Neural cell (in vitro differentiated cells): ENCODE results near the gene CBL. TPM values are rescaled to one million over a fixed set of nuclear protein-coding genes. Genes with fewer than 3 reads are reported as not detected.

Source experiments
- H2AFZ ChIP-seq: fragments of 200-600, 300-800 bp; sonication (generic), shearing (Covaris generic); 2 replicates; pipeline ENCODE4 v1.6.0; 2014; ENCODE audit warnings: low read depth, mild to moderate bottlenecking, antibody characterized with exemption, low read length, moderate library complexity
- H3F3A ChIP-seq: fragments of 200-600 bp; shearing (Covaris generic); 2 replicates; pipeline ENCODE4 v1.6.1; 2016; ENCODE audit warnings: mild to moderate bottlenecking, moderate library complexity, mixed read lengths, antibody characterized with exemption, low read length; ENCODE audit not compliant: insufficient read depth, poor library complexity, severe bottlenecking
- H3K27ac ChIP-seq: fragments of 200-600, 300-800 bp; sonication (generic), shearing (Covaris generic); 2 replicates; pipeline ENCODE4 v1.5.1; 2014; ENCODE audit warnings: mild to moderate bottlenecking, low read length, moderate library complexity
- H3K27me3 ChIP-seq: fragments of 300-800, 200-600 bp; sonication (generic), shearing (Covaris generic); 2 replicates; pipeline ENCODE4 v1.6.0; 2014; ENCODE audit warnings: mild to moderate bottlenecking, low read depth, low read length, moderate library complexity; ENCODE audit not compliant: insufficient read depth
- H3K36me3 ChIP-seq: fragments of 300-800, 200-600 bp; sonication (generic), shearing (Covaris generic); 2 replicates; pipeline ENCODE4 v1.5.1; 2014; ENCODE audit warnings: mild to moderate bottlenecking, antibody characterized with exemption, low read length, moderate library complexity; ENCODE audit not compliant: insufficient read depth
- H3K4me2 ChIP-seq: fragments of 300-800, 200-600 bp; sonication (generic), shearing (Covaris generic); 2 replicates; pipeline ENCODE4 v1.6.0; 2014; ENCODE audit warnings: mild to moderate bottlenecking, low read length
- H3K4me3 ChIP-seq: fragments of 300-800, 200-600 bp; sonication (generic), shearing (Covaris generic); 2 replicates; pipeline ENCODE4 v1.5.1; 2014; ENCODE audit warnings: mild to moderate bottlenecking, low read length, moderate library complexity
- H3K79me2 ChIP-seq: fragments of 200-600 bp; shearing (Covaris generic); replicated peaks from 2 replicates; pipeline ENCODE4 v1.6.0; 2014; ENCODE audit warnings: mild to moderate bottlenecking, low read length, moderate library complexity; ENCODE audit not compliant: insufficient read depth
- H3K9ac ChIP-seq: fragments of 300-800, 200-600 bp; sonication (generic), shearing (Covaris generic); 2 replicates; pipeline ENCODE4 v1.6.1; 2016; ENCODE audit warnings: mild to moderate bottlenecking, low read length, mixed read lengths
- H3K9me2 ChIP-seq: fragments of 200-600 bp; shearing (Covaris generic); 2 replicates; pipeline ENCODE4 v1.6.1; 2016; ENCODE audit warnings: mild to moderate bottlenecking, low read length, mixed read lengths; ENCODE audit not compliant: insufficient read depth
- H3K9me3 ChIP-seq: fragments of 200-600, 300-800 bp; sonication (generic), shearing (Covaris generic); 2 replicates; pipeline ENCODE4 v1.6.1; 2016; ENCODE audit warnings: mild to moderate bottlenecking, mixed run types, low read length, moderate library complexity, mixed read lengths
- H4K20me1 ChIP-seq: fragments of 200-600 bp; shearing (Covaris generic); 2 replicates; pipeline ENCODE4 v1.6.1; 2016; ENCODE audit warnings: mild to moderate bottlenecking, mixed run types; ENCODE audit not compliant: insufficient read depth
- CTCF ChIP-seq: fragments of 450-650 bp; IDR thresholded peaks from 2 replicates; pipeline ENCODE4 v1.5.1; 2014; ENCODE audit warnings: antibody characterized with exemption, mild to moderate bottlenecking, moderate library complexity; ENCODE audit not compliant: poor library complexity, severe bottlenecking
- EP300 ChIP-seq: fragments of 450-650 bp; conservative IDR thresholded peaks from 2 replicates; pipeline ENCODE4 v1.6.1; 2014; ENCODE audit warnings: antibody characterized with exemption, mild to moderate bottlenecking, moderate library complexity; ENCODE audit not compliant: poor library complexity, severe bottlenecking
- EZH2 ChIP-seq: fragments of 200-600, 300-800 bp; shearing (Covaris generic), sonication (generic); IDR thresholded peaks from 2 replicates; pipeline ENCODE4 v1.6.1; 2014; ENCODE audit warnings: antibody characterized with exemption, low read length, borderline replicate concordance, mild to moderate bottlenecking; ENCODE audit not compliant: insufficient read depth, poor library complexity, severe bottlenecking
- MXI1 ChIP-seq: fragments of 450-650 bp; conservative IDR thresholded peaks from 2 replicates; pipeline ENCODE4 v1.6.1; 2014; ENCODE audit warnings: antibody characterized with exemption, mild to moderate bottlenecking; ENCODE audit not compliant: poor library complexity, severe bottlenecking
- POLR2AphosphoS5 ChIP-seq: IDR thresholded peaks from 2 replicates; pipeline ENCODE4 v1.6.1; 2012
- RAD21 ChIP-seq: fragments of 450-650 bp; conservative IDR thresholded peaks from 2 replicates; pipeline ENCODE4 v1.6.1; 2014; ENCODE audit warnings: antibody characterized with exemption, mild to moderate bottlenecking, moderate library complexity
- REST ChIP-seq: IDR thresholded peaks from 2 replicates; pipeline ENCODE4 v1.6.1; 2012; ENCODE audit warnings: borderline replicate concordance
- SMC3 ChIP-seq: fragments of 450-650 bp; conservative IDR thresholded peaks from 2 replicates; pipeline ENCODE4 v1.6.1; 2014; ENCODE audit warnings: antibody characterized with exemption, mild to moderate bottlenecking, moderate library complexity; ENCODE audit not compliant: poor library complexity
- TAF1 ChIP-seq: IDR thresholded peaks from 2 replicates; pipeline ENCODE4 v1.6.1; 2012; ENCODE audit warnings: low read depth
- polyA plus RNA-seq: library from polyadenylated mRNA; depleted of rRNA; stranded (reverse); fragments of >200 nt; gene quantifications from 2 replicates; pipeline ENCODE4 v1.2.3, GENCODE V29; 2014

The CBL gene
- polyA plus RNA-seq, 1 donor from 2014 or later: 10.5 TPM

- Histone ChIP-seq H2AFZ (no peak overlapping the region), H3K9ac (no peak overlapping the region), H3K4me3 (no peak overlapping the region), H3K27me3 (no peaks in the 10 kb centered on the region), H3K9me2 (no peaks in the 10 kb centered on the region), H3F3A (no peaks in the 10 kb centered on the region), H3K79me2 (no peaks in the 10 kb centered on the region), H3K9me3 (no peaks in the 10 kb centered on the region), H3K36me3 (no peaks in the 10 kb centered on the region), H3K4me2 (no peak overlapping the region), H4K20me1 (no peaks in the 10 kb centered on the region), H3K27ac (no peak overlapping the region)
- TF ChIP-seq RAD21 (no peak), EZH2 (no peak), POLR2AphosphoS5 (no peak), EP300 (no peak), REST (no peak), TAF1 (no peak), MXI1 (no peak), CTCF (no peak), SMC3 (no peak)
Observed at GRCh38 chr11:119285431-119285830, 79.3 kb downstream of the CBL start.

- Histone ChIP-seq H3K9me3 (no peaks in the 10 kb centered on the region), H3K4me2 (no peak overlapping the region), H3K79me2 (no peaks in the 10 kb centered on the region), H3K9ac (no peak overlapping the region), H3K9me2 (no peaks in the 10 kb centered on the region), H3K4me3 (no peak overlapping the region), H3F3A (no peaks in the 10 kb centered on the region), H3K27me3 (no peaks in the 10 kb centered on the region), H3K36me3 (no peaks in the 10 kb centered on the region), H4K20me1 (no peaks in the 10 kb centered on the region), H2AFZ (no peak overlapping the region), H3K27ac (no peak overlapping the region)
- TF ChIP-seq MXI1 (no peak), SMC3 (no peak)
Observed at GRCh38 chr11:119288219-119288618, 82.1 kb downstream of the CBL start.
